HepG2 (cell line): ENCODE results near the gene CAB39. TPM values are rescaled to one million over a fixed set of nuclear protein-coding genes. Genes with fewer than 3 reads are reported as not detected.

Experiments used
- ATAC-seq: fragments of 200-7000 bp; cut with Tn5 transposase; 3 replicates; pipeline ENCODE4 v1.9.1; 2020; ENCODE audit warnings: mild to moderate bottlenecking, moderate library complexity
- BruUV-seq: library from RNA; stranded (reverse); fragments of 400-500 nt; replicated peaks from 2 replicates; lab custom pipeline; 2021; lab: Mats Ljungman, UMichigan
- CTCF ChIA-PET: fragments of 300-600 bp; formaldehyde crosslinking; extraction: SDS; loops from one replicate; lab custom pipeline; 2021; ENCODE audit warnings: low total read pairs, inconsistent platforms, low intra/inter-chr PET ratio; lab: Yijun Ruan, JAX
- POLR2A ChIA-PET: fragments of 350-600 bp; sonication (Branson Sonifier 250); formaldehyde crosslinking; loops from one replicate; lab custom pipeline; 2020; ENCODE audit warnings: antibody characterized with exemption, inconsistent platforms; lab: Yijun Ruan, JAX
- DNase-seq: peaks from one replicate; pipeline ENCODE4 v3.0.0-alpha.2; 2015; ENCODE audit warnings: low spot score
- FAIRE-seq: peaks from 3 replicates; lab custom pipeline; 2011; peaks lifted over from hg19 to GRCh38; lab: Jason Lieb, UNC
- H2AFZ ChIP-seq: one replicate; pipeline ENCODE4 v1.6.1; 2011; ENCODE audit warnings: low read length, inconsistent platforms
- H3K27ac ChIP-seq: fragments of 300-600 bp; 3 replicates; pipeline ENCODE4 v1.8.0; 2011; ENCODE audit warnings: mixed run types, mild to moderate bottlenecking, mixed read lengths, low read length, inconsistent platforms; ENCODE audit not compliant: insufficient read depth; ENCODE audit errors: extremely low read length
- H3K27me3 ChIP-seq, 2 experiments: fragments of 200-600 bp in 1 of 2; 2 replicates in 1 of 2; 3 replicates in 1 of 2; pipeline versions ENCODE4 v1.6.0 to v1.8.0; 2011; ENCODE audit warnings: low read length in 2 of 2, mild to moderate bottlenecking in 2 of 2, moderate library complexity in 2 of 2, inconsistent platforms in 1 of 2; ENCODE audit not compliant: insufficient read depth in 2 of 2, control insufficient read depth in 1 of 2
- H3K36me3 ChIP-seq, 2 experiments: fragments of 200-600 bp in 1 of 2; replicated peaks in 1 of 2; 2 replicates in 1 of 2; 3 replicates in 1 of 2; pipeline versions ENCODE4 v1.5.1 to v1.8.0; 2011; ENCODE audit warnings: low read length in 2 of 2, inconsistent platforms in 1 of 2; ENCODE audit not compliant: insufficient read depth in 2 of 2, control insufficient read depth in 1 of 2
- H3K4me1 ChIP-seq: 2 replicates; pipeline ENCODE4 v1.5.1; 2012; ENCODE audit warnings: low read length, inconsistent platforms; ENCODE audit not compliant: insufficient read depth
- H3K4me2 ChIP-seq: 2 replicates; pipeline ENCODE4 v1.6.0; 2011; ENCODE audit warnings: low read depth, low read length, inconsistent platforms
- H3K4me3 ChIP-seq, 3 experiments: fragments of 200-600 bp in 1 of 3; sonication (generic), shearing (Covaris generic) in 1 of 3; replicated peaks in 1 of 3; 2 replicates each; pipeline ENCODE4 v1.5.1; 2011 to 2016; ENCODE audit warnings: low read length in 3 of 3, inconsistent platforms in 2 of 3, low read depth in 2 of 3, mild to moderate bottlenecking in 2 of 3, control low read depth in 1 of 3, mixed read lengths in 1 of 3; ENCODE audit not compliant: insufficient read depth in 1 of 3
- H3K79me2 ChIP-seq: one replicate; pipeline ENCODE4 v1.6.1; 2011; ENCODE audit warnings: low read length, inconsistent platforms; ENCODE audit not compliant: insufficient read depth
- H3K9ac ChIP-seq: 2 replicates; pipeline ENCODE4 v1.6.0; 2011; ENCODE audit warnings: mild to moderate bottlenecking, low read depth, low read length, inconsistent platforms; ENCODE audit not compliant: insufficient read depth
- H3K9me3 ChIP-seq: 2 replicates; pipeline ENCODE4 v1.5.1; 2012; ENCODE audit warnings: mild to moderate bottlenecking, low read length
- H4K20me1 ChIP-seq: 2 replicates; pipeline ENCODE4 v1.6.0; 2011; ENCODE audit warnings: inconsistent platforms, mild to moderate bottlenecking, low read length, moderate library complexity; ENCODE audit not compliant: insufficient read depth
- ERF ChIP-seq: IDR thresholded peaks from 2 replicates; pipeline ENCODE4 v1.6.1; 2018; ENCODE audit warnings: missing biosample characterization, missing genetic modification reagents
- GLI4 ChIP-seq: sonication (generic); formaldehyde crosslinking; IDR thresholded peaks from 2 replicates; pipeline ENCODE4 v1.5.1; 2020; ENCODE audit warnings: missing genetic modification reagents, mild to moderate bottlenecking, moderate library complexity, borderline replicate concordance
- JUND ChIP-seq: sonication (generic); formaldehyde crosslinking; IDR thresholded peaks from 2 replicates; pipeline ENCODE4 v1.8.0; 2022; ENCODE audit warnings: mild to moderate bottlenecking, missing genetic modification reagents
- KLF9 ChIP-seq: IDR thresholded peaks from 2 replicates; pipeline ENCODE4 v1.6.1; 2016; ENCODE audit warnings: low read depth
- MAFF ChIP-seq: IDR thresholded peaks from 2 replicates; pipeline ENCODE4 v1.6.1; 2011; ENCODE audit warnings: low read depth, low read length, improper control_type of control experiment
- MAFK ChIP-seq, 2 experiments: IDR thresholded peaks in 1 of 2; conservative IDR thresholded peaks in 1 of 2; 2 replicates each; pipeline ENCODE4 v1.6.1; 2011; ENCODE audit warnings: improper control_type of control experiment in 2 of 2, low read length in 2 of 2
- MAZ ChIP-seq, 2 experiments: sonication (generic) in 1 of 2; formaldehyde crosslinking in 1 of 2; IDR thresholded peaks; 2 replicates each; pipeline versions ENCODE4 v1.5.0 to v1.6.1; 2012 to 2020; ENCODE audit warnings: low read depth in 2 of 2, mild to moderate bottlenecking in 2 of 2, borderline replicate concordance in 1 of 2, improper control_type of control experiment in 1 of 2, low read length in 1 of 2, missing genetic modification reagents in 1 of 2, moderate library complexity in 1 of 2
- MBNL3 ChIP-seq: fragments of 250-450 bp; sonication (Bioruptor Pico); conservative IDR thresholded peaks from 2 replicates; pipeline ENCODE4 v1.8.0; 2022; ENCODE audit warnings: mild to moderate bottlenecking, inconsistent platforms
- NFE2 ChIP-seq: sonication (generic); formaldehyde crosslinking; IDR thresholded peaks from 2 replicates; pipeline ENCODE4 v1.4.0; 2020; ENCODE audit warnings: missing genetic modification reagents
- SMARCE1 ChIP-seq: fragments of 450-650 bp; IDR thresholded peaks from 2 replicates; pipeline ENCODE4 v1.6.1; 2017; ENCODE audit warnings: borderline replicate concordance
- SNAPC2 ChIP-seq: sonication (generic); formaldehyde crosslinking; IDR thresholded peaks from 2 replicates; pipeline ENCODE4 v1.8.1; 2022; ENCODE audit warnings: mild to moderate bottlenecking, missing genetic modification reagents
- SOX13 ChIP-seq, 3 experiments: fragments of 450-650 bp in 1 of 3; sonication (generic) in 1 of 3; formaldehyde crosslinking in 1 of 3; IDR thresholded peaks in 2 of 3; conservative IDR thresholded peaks in 1 of 3; 2 replicates each; pipeline versions ENCODE4 v1.5.0 to v1.6.1; 2016 to 2020; ENCODE audit warnings: antibody characterized with exemption in 1 of 3, mild to moderate bottlenecking in 1 of 3, missing compliant biosample characterization in 1 of 3, missing genetic modification reagents in 1 of 3, moderate library complexity in 1 of 3
- ZNF441 ChIP-seq: sonication (generic); formaldehyde crosslinking; IDR thresholded peaks from 2 replicates; pipeline ENCODE4 v1.7.0; 2021; ENCODE audit warnings: missing genetic modification reagents, borderline replicate concordance
- WGBS: methylation state at CpG from one replicate; pipeline ENCODE4 v1.1.6; 2017; ENCODE audit warnings: low lambda C conversion rate; 5-methylcytosine and 5-hydroxymethylcytosine counted together
- in situ Hi-C: cut with HindIII; loops from 2 replicates; pipeline ENCODE4 v1.10.0; 2017; ENCODE audit warnings: low pct_unique_long_range_greater_than_20kb; ENCODE audit not compliant: extremely low pct_ligation_motif_present
- intact Hi-C: fragments of 100-400 bp; cut with micrococcal nuclease; formaldehyde crosslinking; loops from one replicate; pipeline ENCODE4 v1.10.0; 2022; ENCODE audit not compliant: unreplicated experiment
- polyA plus RNA-seq, 8 experiments: library from polyadenylated mRNA; depleted of rRNA in 3 of 8; stranded (reverse) in 7 of 8; unstranded in 1 of 8; fragments of >200 nt; fragmentation: Illumina TruSeq in 4 of 8; extraction: Trizol in 4 of 8; gene quantifications; 2 replicates each; pipeline versions ENCODE4 v1.2.1 to v1.2.3, GENCODE V29; 2011 to 2016; ENCODE audit warnings: low read depth in 4 of 8, missing spikeins in 1 of 8, mixed read lengths in 1 of 8; ENCODE audit not compliant: insufficient read depth in 1 of 8
- total RNA-seq, 5 experiments: library from RNA; depleted of rRNA; stranded (reverse); fragments of >200 nt; fragmentation: Illumina TruSeq; extraction: Trizol; gene quantifications; 2 replicates each; pipeline ENCODE4 v1.2.3, GENCODE V29; 2016; ENCODE audit warnings: low read depth in 1 of 5
- TF ChIP-seq, protein P1 (sequence below): sonication (generic); formaldehyde crosslinking; IDR thresholded peaks from 2 replicates; pipeline ENCODE4 v1.5.0; 2020; ENCODE audit warnings: missing genetic modification reagents
- TF ChIP-seq, protein P2 (sequence below): sonication (generic); formaldehyde crosslinking; IDR thresholded peaks from 2 replicates; pipeline ENCODE4 v1.5.1; 2020; ENCODE audit warnings: missing genetic modification reagents, mild to moderate bottlenecking, borderline replicate concordance

Gene CAB39
- total and polyA plus RNA-seq, 2 of the 13 experiments (the other 11 are each of a cell fraction or from before 2014, with no cell fraction given): 19.3 to 45.3 TPM

DNA sequence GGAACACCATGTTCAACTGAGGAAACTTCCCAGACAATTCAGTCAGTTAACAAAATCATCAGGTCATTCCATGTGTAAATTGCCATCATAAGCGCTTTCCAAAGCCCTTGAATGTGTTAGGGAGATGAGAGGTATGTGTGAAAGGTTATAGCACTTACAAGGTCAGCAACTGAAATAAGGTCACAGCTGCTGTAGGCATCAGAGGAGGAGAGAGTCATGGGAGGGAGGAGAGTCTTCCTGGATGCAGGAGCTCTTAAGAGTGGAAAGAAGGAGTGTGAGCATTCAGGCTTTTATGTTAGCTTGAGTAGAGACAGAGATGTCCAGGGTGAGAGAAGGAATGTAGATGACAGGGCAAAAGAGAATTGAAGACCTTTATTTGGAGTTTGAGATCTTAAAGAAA is 67.0 kb downstream of the CAB39 start:
- Histone ChIP-seq H3K36me3 (peaks cover 0 to 17% of the 10 kb centered on the region in 2 experiments; a peak in 3 of 5 replicates), H3K9ac (no peak overlapping the region), H3K9me3 (no peaks in the 10 kb centered on the region), H3K4me2 (no peak overlapping the region), H3K27ac (no peak overlapping the region), H3K4me3 (no peak overlapping the region), H4K20me1 (no peaks in the 10 kb centered on the region), H3K79me2 (peaks cover 7% of the 10 kb centered on the region), H3K27me3 (no peaks in the 10 kb centered on the region), H2AFZ (no peak overlapping the region), H3K4me1 (peaks cover 7% of the 10 kb centered on the region)
- WGBS: 100% methylated on average over 1 of the region's 1 CpG
- ChIA-PET CTCF (no interaction called here), POLR2A (no interaction called here)
- FAIRE-seq: no peak
- TF ChIP-seq, protein P1, sequence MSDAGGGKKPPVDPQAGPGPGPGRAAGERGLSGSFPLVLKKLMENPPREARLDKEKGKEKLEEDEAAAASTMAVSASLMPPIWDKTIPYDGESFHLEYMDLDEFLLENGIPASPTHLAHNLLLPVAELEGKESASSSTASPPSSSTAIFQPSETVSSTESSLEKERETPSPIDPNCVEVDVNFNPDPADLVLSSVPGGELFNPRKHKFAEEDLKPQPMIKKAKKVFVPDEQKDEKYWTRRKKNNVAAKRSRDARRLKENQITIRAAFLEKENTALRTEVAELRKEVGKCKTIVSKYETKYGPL: no peak
- TF ChIP-seq MAFK (conservative IDR thresholded peaks at IDR 0.05 in 1 of 2, IDR thresholded peaks at IDR 0.05 in 1 of 2; ENCODE audit: low read length in 2 of 2) (peak in 1 of 2 experiments; percentile 67; a peak in 3 of 4 replicates), MAFF (0 out of 2 replicates have a peak, but pooled peaks have one; percentile 39)
- BruUV-seq: no TSS peak
- ATAC-seq: no peak
- no peak for DNase-seq
- in situ Hi-C loops (no loop called here), intact Hi-C loops (no loop called here)

DNA sequence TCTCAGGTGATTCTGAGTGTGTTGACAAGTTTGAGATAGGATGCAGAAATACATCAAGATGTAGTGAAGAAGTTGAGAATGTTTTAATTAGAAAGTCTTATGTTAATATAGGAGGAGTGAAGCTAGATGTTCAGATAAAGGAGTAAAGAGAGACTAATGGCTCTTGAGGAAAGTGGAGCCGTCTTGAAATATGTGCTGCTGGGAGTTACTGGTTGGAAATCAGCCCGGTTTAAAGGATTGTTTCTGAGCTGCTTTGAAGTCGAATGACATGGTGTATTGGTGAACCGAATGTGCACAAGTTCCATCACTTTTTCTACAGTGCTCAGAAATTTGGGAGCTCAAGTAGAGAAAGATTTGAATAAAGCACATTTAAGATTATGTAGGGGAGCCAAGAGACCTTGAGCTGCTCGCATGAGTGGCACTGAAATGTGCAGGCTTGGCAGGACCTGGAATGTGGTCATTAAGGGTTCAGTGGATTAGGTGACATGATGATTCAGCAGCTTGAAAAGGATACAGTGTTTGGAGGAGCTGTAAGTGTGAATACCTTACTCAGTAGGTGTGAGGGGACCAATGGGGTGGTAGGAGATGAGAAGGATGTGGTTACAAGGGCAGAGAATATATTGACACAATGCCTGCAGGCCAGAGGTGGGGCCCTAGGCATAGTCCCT is 68.6 kb downstream of the CAB39 start:
- H3K27ac ChIP-seq: no peak overlapping the region

More for the DNA sequence above, 68.6 kb downstream of the CAB39 start:
- 94% methylated on average over 5 of the region's 5 CpGs for WGBS
- intact Hi-C loops: no loop called here
- Histone ChIP-seq H4K20me1 (no peaks in the 10 kb centered on the region), H3K4me2 (no peak overlapping the region), H2AFZ (no peak overlapping the region), H3K9ac (no peak overlapping the region)
- DNase-seq: no peak
- CTCF ChIA-PET: no interaction called here
- TF ChIP-seq MAZ (IDR thresholded peaks at IDR 0.05; ENCODE audit: borderline replicate concordance, low read depth, low read length): no peak
- no peak for TF ChIP-seq MAZ (CRISPR knock-in tag; IDR thresholded peaks at IDR 0.05; ENCODE audit: low read depth)
- TF ChIP-seq SMARCE1: no peak
- no peak for TF ChIP-seq KLF9 (CRISPR knock-in tag)
- no peak for TF ChIP-seq SNAPC2 (CRISPR knock-in tag)
- no peak for TF ChIP-seq NFE2
- no peak for TF ChIP-seq ZNF441 (CRISPR knock-in tag)
- no peak for TF ChIP-seq SOX13 (IDR thresholded peaks at IDR 0.05)
- no peak for TF ChIP-seq SOX13 (CRISPR knock-in tag; conservative IDR thresholded peaks at IDR 0.05 in 1 of 2, IDR thresholded peaks at IDR 0.05 in 1 of 2)
- no peak for TF ChIP-seq ERF (CRISPR knock-in tag)
- TF ChIP-seq MBNL3 (CRISPR knock-in tag): no peak
- no peak for TF ChIP-seq GLI4 (CRISPR knock-in tag)
- no peak for TF ChIP-seq JUND (CRISPR knock-in tag)
- TF ChIP-seq, protein P2, sequence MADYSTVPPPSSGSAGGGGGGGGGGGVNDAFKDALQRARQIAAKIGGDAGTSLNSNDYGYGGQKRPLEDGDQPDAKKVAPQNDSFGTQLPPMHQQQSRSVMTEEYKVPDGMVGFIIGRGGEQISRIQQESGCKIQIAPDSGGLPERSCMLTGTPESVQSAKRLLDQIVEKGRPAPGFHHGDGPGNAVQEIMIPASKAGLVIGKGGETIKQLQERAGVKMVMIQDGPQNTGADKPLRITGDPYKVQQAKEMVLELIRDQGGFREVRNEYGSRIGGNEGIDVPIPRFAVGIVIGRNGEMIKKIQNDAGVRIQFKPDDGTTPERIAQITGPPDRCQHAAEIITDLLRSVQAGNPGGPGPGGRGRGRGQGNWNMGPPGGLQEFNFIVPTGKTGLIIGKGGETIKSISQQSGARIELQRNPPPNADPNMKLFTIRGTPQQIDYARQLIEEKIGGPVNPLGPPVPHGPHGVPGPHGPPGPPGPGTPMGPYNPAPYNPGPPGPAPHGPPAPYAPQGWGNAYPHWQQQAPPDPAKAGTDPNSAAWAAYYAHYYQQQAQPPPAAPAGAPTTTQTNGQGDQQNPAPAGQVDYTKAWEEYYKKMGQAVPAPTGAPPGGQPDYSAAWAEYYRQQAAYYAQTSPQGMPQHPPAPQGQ (CRISPR knock-in tag): no peak
- TF ChIP-seq, all 625 proteins: peak for 0
- no peak for FAIRE-seq
- no peak for ATAC-seq
- Histone ChIP-seq H3K79me2 (peaks cover 3% of the 10 kb centered on the region), H3K27me3 (no peaks in the 10 kb centered on the region), H3K4me3 (no peak overlapping the region), H3K4me1 (peaks cover 12% of the 10 kb centered on the region), H3K9me3 (no peaks in the 10 kb centered on the region), H3K36me3 (peaks cover 0 to 17% of the 10 kb centered on the region in 2 experiments; a peak in 3 of 5 replicates)
- BruUV-seq: no TSS peak
- POLR2A ChIA-PET: no interaction called here
- in situ Hi-C loops: no loop called here
